Naive B cell (primary cell): Measurements from ENCODE around the gene HSD17B14. TPM values are rescaled to one million over a fixed set of nuclear protein-coding genes. Genes with fewer than 3 reads are reported as not detected.
A peak's percentile ranks its signal among the peaks of the same experiment; 100 is the strongest.
"Not testable (repeated sequence)": the region's sequence is repeated elsewhere in the genome, so short reads cannot be mapped to it uniquely, and the experiment has no call there.

Experiments
- ATAC-seq, 2 donors: fragments of 150-1000 bp; cut with Tn5 transposase; 2 replicates each; pipeline ENCODE4 v1.10.0; 2021; ENCODE audit warnings: low read depth in 2 of 2, mild to moderate bottlenecking in 2 of 2, moderate library complexity in 2 of 2
- DNase-seq: peaks from one replicate; pipeline ENCODE4 v3.0.0; 2022
- H3K27ac Mint-ChIP-seq, 6 donors: one replicate each; pipeline ENCODE4 v1.8.0; 2020 to 2022; ENCODE audit warnings: mild to moderate bottlenecking in 6 of 6, mixed read lengths in 6 of 6, moderate library complexity in 5 of 6, inconsistent platforms in 2 of 6
- H3K27me3 Mint-ChIP-seq, 3 donors: one replicate each; pipeline ENCODE4 v1.8.0; 2021 to 2022; ENCODE audit warnings: mixed read lengths in 3 of 3, mild to moderate bottlenecking in 1 of 3
- H3K36me3 Mint-ChIP-seq, 2 donors: one replicate each; pipeline ENCODE4 v1.8.0; 2020 to 2022; ENCODE audit warnings: mixed read lengths in 2 of 2, inconsistent platforms in 1 of 2, mild to moderate bottlenecking in 1 of 2
- H3K4me1 Mint-ChIP-seq, 3 donors: one replicate each; pipeline ENCODE4 v1.8.0; 2020 to 2022; ENCODE audit warnings: mixed read lengths in 3 of 3, inconsistent platforms in 1 of 3, mild to moderate bottlenecking in 1 of 3, moderate library complexity in 1 of 3
- H3K4me3 Mint-ChIP-seq, 8 donors: one replicate each; pipeline ENCODE4 v1.8.0; 2020 to 2022; ENCODE audit warnings: mild to moderate bottlenecking in 8 of 8, mixed read lengths in 8 of 8, moderate library complexity in 8 of 8, inconsistent platforms in 2 of 8
- H3K9me3 Mint-ChIP-seq, 7 donors: one replicate each; pipeline ENCODE4 v1.8.0; 2020 to 2022; ENCODE audit warnings: mixed read lengths in 7 of 7, mild to moderate bottlenecking in 5 of 7, inconsistent platforms in 2 of 7, moderate library complexity in 1 of 7
- polyA plus RNA-seq, 6 donors: library from polyadenylated mRNA; unstranded; fragments of 300-500 nt; fragmentation: Illumina TruSeq; gene quantifications; one replicate each; pipeline ENCODE4 v1.2.3, GENCODE V29; 2021; ENCODE audit warnings: low read depth in 6 of 6

Gene HSD17B14
- polyA plus RNA-seq, 6 donors from 2014 or later, result 1.00 to 3.3 (median 1.4) TPM; not detected in 1

- Mint-ChIP-seq H3K4me1 (no peaks in the 10 kb centered on the region), H3K27me3 (peaks cover 9 to 40% (median 16%) of the 10 kb centered on the region in 3 donors), H3K4me3 (no peak overlapping the region), H3K9me3 (no peaks in the 10 kb centered on the region), H3K27ac (no peak overlapping the region), H3K36me3 (no peaks in the 10 kb centered on the region)
- ATAC-seq (no peak), DNase-seq (no peak)
Measured at GRCh38 chr19:48770266-48770665, 66.0 kb downstream of the HSD17B14 start.

GRCh38 chr19:48768994-48769713 lies 67.1 kb downstream of the HSD17B14 start:
- Mint-ChIP-seq H3K4me1 (no peaks in the 10 kb centered on the region), H3K9me3 (no peaks in the 10 kb centered on the region), H3K27ac (peak overlapping the region in 1 of 6 donors; percentile 44), H3K36me3 (no peaks in the 10 kb centered on the region), H3K27me3 (peaks cover 13 to 46% (median 23%) of the 10 kb centered on the region in 3 donors), H3K4me3 (no peak overlapping the region)
- DNase-seq (no peak), ATAC-seq (no peak)

- Mint-ChIP-seq H3K27ac (peak overlapping the region in 1 of 6 donors; percentile 32), H3K27me3 (peaks cover 14 to 47% (median 24%) of the 10 kb centered on the region in 3 donors)
- not testable (repeated sequence) for H3K9me3 Mint-ChIP-seq, H3K4me3 Mint-ChIP-seq, H3K4me1 Mint-ChIP-seq, DNase-seq, H3K36me3 Mint-ChIP-seq, ATAC-seq
Measured at GRCh38 chr19:48768171-48768753, 68.0 kb downstream of the HSD17B14 start.

DNA sequence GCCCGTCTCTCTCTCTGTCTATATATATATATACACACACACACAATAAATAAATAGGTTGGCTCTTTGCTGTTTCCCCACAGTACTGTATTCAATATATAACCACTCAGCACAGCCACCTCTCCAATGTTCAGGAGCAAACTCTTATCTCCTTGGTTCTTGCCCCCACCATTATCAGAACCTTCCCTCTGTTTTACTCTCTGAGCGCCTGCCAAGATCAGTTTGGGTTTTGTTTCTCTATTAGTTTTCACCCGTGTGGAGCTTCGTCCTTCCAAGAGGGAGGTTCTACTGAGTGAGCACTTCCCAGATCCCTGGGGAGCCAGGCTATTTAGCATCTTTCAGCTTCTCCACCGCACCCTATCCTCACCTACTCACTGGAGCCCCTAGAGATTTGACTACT lies 70.5 kb downstream of the HSD17B14 start:
- not testable (repeated sequence) for H3K4me3 Mint-ChIP-seq, DNase-seq, H3K4me1 Mint-ChIP-seq, ATAC-seq, H3K27ac Mint-ChIP-seq, H3K36me3 Mint-ChIP-seq, H3K9me3 Mint-ChIP-seq
- H3K27me3 Mint-ChIP-seq, result peaks cover 10 to 67% (median 48%) of the 10 kb centered on the region in 3 donors

Other genes starting within 250 kb of the HSD17B14 start
- gene SPACA4, start 229.7 kb downstream of the HSD17B14 start, polyA plus RNA-seq, result not detected
- gene FAM83E, start 221.4 kb downstream of the HSD17B14 start, polyA plus RNA-seq, result under 1 TPM in 1 of 6 donors, not detected in 5; 0.18 TPM
- 1,000 to 10,000 TPM; 1,850 to 2,706 (median 2,170) TPM for gene RPL18, start 217.3 kb downstream of the HSD17B14 start, polyA plus RNA-seq
- 10 to 100 TPM in 4 of 6 donors, 1 to 10 TPM in 2; 5.6 to 16.5 (median 10.8) TPM for gene SPHK2, start 217.0 kb downstream of the HSD17B14 start, polyA plus RNA-seq
- gene DBP, start 199.1 kb downstream of the HSD17B14 start, polyA plus RNA-seq, result 10 to 100 TPM; 27.6 to 73.8 (median 46.4) TPM
- gene CA11, start 190.3 kb downstream of the HSD17B14 start, polyA plus RNA-seq, result 10 to 100 TPM in 3 of 6 donors, 1 to 10 TPM in 3; 2.8 to 15.2 (median 10.6) TPM
- not detected for gene NTN5, start 163.5 kb downstream of the HSD17B14 start, polyA plus RNA-seq
- gene FUT2, start 140.5 kb downstream of the HSD17B14 start, polyA plus RNA-seq, result under 1 TPM in 3 of 6 donors, not detected in 3; 0.11 to 0.26 (median 0.17) TPM
- under 1 TPM in 5 of 6 donors, not detected in 1; 0.21 to 0.70 (median 0.31) TPM for gene MAMSTR, start 116.8 kb downstream of the HSD17B14 start, polyA plus RNA-seq
- under 1 TPM in 1 of 6 donors, not detected in 5; 0.48 TPM for gene RASIP1, start 95.9 kb downstream of the HSD17B14 start, polyA plus RNA-seq
- not detected for gene IZUMO1, start 89.6 kb downstream of the HSD17B14 start, polyA plus RNA-seq
- not detected for gene FUT1, start 83.8 kb downstream of the HSD17B14 start, polyA plus RNA-seq
- gene FGF21, start 81.0 kb downstream of the HSD17B14 start, polyA plus RNA-seq, result not detected
- 10 to 100 TPM; 16.3 to 29.5 (median 22.2) TPM for gene BCAT2, start 25.5 kb downstream of the HSD17B14 start, polyA plus RNA-seq
- 10 to 100 TPM in 1 of 6 donors, 1 to 10 TPM in 5; 4.4 to 15.3 (median 8.7) TPM for gene PLEKHA4, start 32.1 kb upstream of the HSD17B14 start, polyA plus RNA-seq
- gene PPP1R15A, start 35.9 kb upstream of the HSD17B14 start, polyA plus RNA-seq, result 100 to 1,000 TPM in 5 of 6 donors, 10 to 100 TPM in 1; 98.9 to 436 (median 172) TPM
- not detected for gene TULP2, start 62.3 kb upstream of the HSD17B14 start, polyA plus RNA-seq
- 10 to 100 TPM; 48.8 to 90.6 (median 54.6) TPM for gene NUCB1, start 63.8 kb upstream of the HSD17B14 start, polyA plus RNA-seq
- gene DHDH, start 97.2 kb upstream of the HSD17B14 start, polyA plus RNA-seq, result under 1 TPM in 1 of 6 donors, not detected in 5; 0.32 TPM
- gene BAX, start 118.4 kb upstream of the HSD17B14 start, polyA plus RNA-seq, result 10 to 100 TPM; 56.0 to 88.2 (median 68.3) TPM
- gene FTL, start 128.8 kb upstream of the HSD17B14 start, polyA plus RNA-seq, result 1,000 to 10,000 TPM; 5,752 to 7,301 (median 6,284) TPM
- gene GYS1, start 156.8 kb upstream of the HSD17B14 start, polyA plus RNA-seq, result 10 to 100 TPM; 16.0 to 24.1 (median 20.5) TPM
- gene RUVBL2, start 157.4 kb upstream of the HSD17B14 start, polyA plus RNA-seq, result 10 to 100 TPM; 39.7 to 63.2 (median 50.0) TPM
- gene LHB, start 180.6 kb upstream of the HSD17B14 start, polyA plus RNA-seq, result not detected
- gene CGB3, start 187.8 kb upstream of the HSD17B14 start, polyA plus RNA-seq, result not detected
- not detected for gene CGB2, start 195.4 kb upstream of the HSD17B14 start, polyA plus RNA-seq
- gene CGB1, start 200.4 kb upstream of the HSD17B14 start, polyA plus RNA-seq, result not detected
- gene CGB5, start 207.4 kb upstream of the HSD17B14 start, polyA plus RNA-seq, result not detected
- gene CGB8, start 212.6 kb upstream of the HSD17B14 start, polyA plus RNA-seq, result not detected
- gene CGB7, start 221.3 kb upstream of the HSD17B14 start, polyA plus RNA-seq, result not detected
- not detected for gene NTF4, start 228.3 kb upstream of the HSD17B14 start, polyA plus RNA-seq
- not detected for gene KCNA7, start 236.2 kb upstream of the HSD17B14 start, polyA plus RNA-seq
- gene SNRNP70, start 249.0 kb upstream of the HSD17B14 start, polyA plus RNA-seq, result 10 to 100 TPM; 29.8 to 63.5 (median 41.6) TPM